SHP77 (cell line): ENCODE measurements around the gene WSCD1.

ENCODE experiments used
- DNase-seq, 2 experiments: peaks; one replicate each; lab custom pipeline; 2025; lab: John Stamatoyannopoulos, UW

WSCD1 gene

DNA sequence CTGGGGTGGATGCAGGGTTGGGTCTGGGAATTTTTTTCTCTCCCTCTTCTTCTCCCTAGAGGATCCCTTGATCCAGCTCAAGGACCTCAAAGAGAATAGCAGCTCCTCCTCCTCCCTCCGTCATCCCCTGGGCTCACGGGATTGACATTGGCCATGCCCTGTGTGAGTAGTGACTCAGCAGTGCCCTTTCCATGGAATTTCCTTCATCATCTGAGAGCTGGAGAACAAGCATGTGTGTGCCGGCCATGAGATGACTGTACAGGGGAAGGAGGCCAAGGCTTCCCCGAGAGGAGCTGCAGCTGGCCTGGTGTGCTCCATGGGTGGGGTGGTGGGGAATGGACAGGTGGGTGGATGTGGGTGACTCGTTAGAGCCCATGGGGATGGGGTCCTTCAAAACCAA lies 8.9 kb upstream of the WSCD1 start:
- DNase-seq, result no peak

DNA sequence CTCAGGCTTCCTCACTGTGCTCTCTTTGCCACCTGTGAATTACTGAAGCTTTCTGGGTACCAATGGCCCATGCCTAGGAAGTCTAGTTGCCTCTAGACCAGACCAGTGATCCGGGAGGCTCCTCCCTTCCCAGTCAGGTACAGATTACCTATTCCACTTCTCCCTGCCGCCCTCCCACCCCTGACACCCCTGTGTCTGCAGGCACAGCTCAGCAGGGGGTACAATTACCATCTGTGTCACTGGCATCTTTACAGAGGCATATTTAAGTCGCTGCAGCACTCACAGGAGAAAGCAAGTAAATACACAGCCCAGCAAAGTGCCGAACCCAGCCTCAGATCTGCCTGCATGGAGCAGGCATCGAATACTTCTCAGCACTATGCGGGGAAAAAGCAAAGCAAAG lies 5.3 kb upstream of the WSCD1 start:
- no peak for DNase-seq

DNA sequence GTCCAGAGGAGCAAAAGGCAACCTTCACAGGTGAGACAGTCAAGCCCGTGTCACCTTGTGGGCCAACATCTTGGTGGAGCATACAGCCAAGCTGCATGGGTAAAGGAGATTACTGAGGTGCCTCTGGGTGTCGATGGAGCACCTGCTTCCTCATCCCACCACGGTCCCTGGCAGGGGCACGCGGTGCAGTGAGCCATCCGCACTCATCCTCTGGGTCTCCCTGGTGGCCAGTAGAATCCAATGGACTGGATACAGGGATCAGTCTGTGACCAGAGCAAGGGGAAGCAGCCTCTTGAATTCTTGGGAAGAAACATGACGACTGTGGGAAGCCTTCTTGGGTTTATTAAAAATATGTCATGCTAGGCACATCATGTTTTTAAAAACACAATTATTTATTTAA lies 4.8 kb upstream of the WSCD1 start:
- DNase-seq, result no peak

DNA sequence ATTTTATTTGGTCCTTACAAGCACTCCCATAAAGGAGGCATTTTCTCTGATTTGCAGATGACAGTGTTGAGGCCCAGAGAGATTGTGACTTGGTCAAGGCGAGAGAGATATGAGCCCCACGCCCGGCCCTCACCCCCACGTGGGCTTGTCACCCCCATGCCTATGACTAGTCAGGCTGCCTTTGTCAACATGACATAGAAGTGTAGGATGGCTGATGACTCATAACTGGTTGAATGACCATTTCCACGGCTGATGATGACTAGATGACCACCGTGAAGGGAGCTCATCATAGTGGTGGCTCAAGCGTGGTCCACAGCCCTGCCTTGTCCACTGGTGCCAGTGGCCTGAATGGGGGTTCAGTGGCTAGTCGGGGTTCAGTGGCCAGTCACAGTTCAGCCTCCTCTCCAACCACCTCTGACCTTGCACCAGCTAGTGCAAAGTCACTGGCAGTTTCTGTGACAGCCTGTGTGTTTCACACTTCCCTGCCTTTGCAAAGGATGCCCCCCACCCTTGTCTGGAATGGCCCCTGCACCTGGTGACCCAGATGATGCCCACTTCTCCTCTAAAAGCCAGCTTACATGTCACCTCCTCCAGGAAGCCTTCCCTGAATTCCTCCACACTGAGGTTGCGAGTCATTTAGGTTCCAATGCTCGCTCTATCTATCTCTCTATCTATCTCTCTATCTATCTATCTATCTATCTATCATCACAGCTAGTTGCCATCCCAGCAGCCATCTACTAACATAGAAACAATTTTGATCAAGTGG lies 3.8 kb upstream of the WSCD1 start:
- DNase-seq, result no peak

DNA sequence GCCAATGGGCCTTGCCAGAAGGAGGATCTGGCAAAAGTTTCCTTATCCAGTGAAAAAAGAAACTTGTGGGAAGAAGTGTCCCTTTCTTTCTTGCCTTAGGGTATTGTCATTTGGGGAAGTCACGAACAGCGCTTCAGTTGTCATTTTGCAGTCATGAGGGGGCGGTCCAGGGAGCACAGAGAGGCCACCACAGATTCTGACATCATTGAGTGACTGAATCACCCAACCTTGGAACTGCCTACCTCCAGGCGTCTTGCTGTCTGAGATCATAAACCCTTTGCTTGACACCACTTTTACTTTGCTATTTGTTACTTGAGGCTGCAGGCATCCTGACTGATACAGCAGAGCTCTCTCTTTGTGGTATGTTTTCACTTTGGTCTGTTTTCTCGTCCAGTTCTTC lies 3.1 kb upstream of the WSCD1 start:
- no peak for DNase-seq

DNA sequence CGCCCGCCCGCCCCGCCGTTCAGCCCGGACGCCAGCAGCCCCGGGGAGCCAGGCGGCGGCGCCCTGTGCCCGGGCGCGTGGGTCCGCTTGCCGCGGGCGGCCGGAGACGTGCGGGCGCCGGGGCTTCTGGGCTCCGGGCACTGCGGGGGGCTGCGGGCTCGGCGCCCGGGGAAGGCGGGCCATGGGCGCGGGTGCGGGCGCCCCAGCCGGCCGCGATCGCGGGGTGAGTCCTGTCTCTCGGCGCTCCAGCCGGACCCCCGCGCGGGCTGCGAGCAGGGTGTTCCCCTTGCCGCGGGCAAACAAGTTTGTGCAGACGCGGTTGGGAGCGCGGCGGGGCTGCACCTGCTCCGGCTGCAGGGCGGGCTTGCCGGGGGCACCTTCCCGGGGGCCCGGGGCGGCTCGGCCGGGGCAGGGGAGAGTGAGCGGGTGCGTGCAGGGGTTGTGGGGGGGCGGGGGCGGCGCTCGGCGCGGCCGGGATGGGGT lies 292 bp downstream of the WSCD1 start:
- no peak for DNase-seq

DNA sequence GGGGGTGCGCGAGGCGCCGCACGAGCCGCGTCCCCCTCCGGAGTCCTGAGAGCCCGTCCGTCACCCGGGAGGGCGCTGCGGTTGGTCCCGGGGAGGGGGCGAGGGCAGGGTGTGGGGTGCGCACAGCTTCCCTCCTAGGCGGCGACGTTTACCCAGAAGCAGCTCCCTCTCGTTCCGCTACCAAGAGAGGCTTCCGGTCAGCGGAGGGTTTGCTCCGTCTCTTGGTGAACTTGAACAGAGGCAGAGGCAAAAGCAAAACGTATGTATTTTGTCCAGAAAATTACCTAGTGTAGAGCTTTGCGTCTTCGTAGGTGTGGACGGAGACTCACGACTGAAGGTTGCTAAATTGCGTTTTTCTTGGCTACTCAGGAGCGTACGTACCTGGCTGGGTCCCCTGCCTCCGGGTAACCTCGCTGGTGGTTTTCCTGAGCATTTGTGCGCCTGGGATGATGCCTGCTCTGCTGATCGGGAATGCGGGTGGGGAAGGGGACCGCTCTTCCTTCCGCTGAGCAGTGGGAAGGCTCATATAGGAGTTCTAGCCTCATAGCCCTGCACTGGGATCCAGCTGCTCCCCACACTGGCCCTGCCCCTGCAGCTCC lies 833 bp downstream of the WSCD1 start:
- DNase-seq, result no peak

DNA sequence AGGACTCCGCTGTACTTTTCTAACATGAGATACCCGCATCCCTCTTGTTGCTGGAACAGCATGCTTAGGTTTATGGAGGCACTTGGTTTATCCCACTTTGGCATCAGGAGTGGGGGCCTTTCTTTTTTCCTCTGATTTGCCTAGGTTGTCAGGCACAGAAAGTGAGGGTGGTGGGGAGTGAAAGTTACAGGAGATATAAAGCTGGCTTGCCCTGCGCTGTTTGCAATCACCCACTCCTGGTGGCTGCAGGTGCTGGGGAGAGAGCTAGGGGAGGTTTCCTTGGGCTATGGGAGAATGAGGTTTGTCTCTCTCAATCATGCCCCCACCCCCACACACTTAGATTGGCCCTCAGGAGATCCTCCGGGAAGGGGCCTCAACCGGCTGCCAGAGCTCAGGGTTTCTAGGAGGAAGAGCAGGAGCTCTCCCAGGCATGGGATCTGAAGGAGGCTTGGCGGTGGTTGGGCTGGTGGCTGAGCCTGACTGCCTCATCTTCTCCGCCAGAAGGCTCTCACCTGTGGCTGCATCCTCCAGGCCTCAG lies 1.4 kb downstream of the WSCD1 start:
- no peak for DNase-seq

DNA sequence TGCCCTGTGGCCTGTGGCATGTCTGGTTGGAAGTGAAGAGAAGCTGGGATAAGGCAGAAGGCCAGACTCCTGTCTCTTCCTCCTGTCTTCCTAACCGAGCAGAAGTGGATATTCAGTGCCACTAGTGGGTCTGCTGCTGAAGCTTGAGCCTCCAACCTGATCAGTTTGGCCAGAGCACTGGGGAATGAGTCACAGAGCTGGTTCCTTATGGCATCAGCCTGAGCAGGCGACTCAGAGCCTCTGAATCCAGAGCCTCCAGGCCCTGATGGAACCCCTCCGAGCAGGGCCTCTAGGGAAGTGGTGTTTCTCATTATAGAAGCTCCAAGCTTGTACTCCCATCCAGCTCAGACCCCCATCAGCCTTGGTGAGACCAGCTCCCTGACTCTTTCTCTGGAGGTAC lies 2.0 kb downstream of the WSCD1 start:
- DNase-seq, result no peak

DNA sequence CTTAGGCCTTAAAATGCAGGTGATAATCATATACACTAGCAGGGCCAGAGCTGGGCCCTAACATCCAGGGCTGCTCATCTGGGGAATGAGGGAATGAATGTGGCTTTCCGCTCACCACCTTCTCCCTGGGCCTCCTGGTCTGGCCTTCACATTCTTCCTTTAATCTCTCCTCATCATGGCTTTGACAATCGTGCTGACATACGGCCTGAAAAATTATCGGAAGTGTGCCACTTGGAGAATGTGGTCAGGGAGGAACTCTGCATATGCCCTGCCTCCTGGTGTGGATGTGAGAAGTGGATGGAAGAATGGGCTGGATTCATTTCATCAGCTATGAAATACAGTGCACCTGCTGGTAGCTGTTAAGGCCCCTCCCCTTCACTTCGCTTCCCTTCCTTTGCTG lies 2.4 kb downstream of the WSCD1 start:
- no peak for DNase-seq

DNA sequence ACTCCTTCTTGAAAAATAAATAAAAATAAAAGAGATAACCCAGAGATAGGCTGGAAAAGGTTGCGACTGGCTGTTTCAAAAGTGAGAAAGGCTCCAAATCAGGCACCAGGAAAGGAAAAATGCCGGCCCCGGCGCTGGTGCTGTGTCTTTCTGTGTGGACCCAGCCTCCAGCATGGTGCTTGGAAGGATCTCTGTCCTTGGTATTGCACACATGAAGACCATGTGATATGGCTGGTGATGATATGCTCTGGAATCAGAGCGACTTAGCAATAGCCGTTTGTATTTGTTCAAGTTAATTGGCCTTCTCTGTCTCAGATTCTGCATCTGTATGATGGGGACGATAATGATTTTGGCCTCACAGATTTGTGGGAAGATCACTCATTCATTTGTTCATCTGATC lies 3.4 kb downstream of the WSCD1 start:
- DNase-seq, result no peak

DNA sequence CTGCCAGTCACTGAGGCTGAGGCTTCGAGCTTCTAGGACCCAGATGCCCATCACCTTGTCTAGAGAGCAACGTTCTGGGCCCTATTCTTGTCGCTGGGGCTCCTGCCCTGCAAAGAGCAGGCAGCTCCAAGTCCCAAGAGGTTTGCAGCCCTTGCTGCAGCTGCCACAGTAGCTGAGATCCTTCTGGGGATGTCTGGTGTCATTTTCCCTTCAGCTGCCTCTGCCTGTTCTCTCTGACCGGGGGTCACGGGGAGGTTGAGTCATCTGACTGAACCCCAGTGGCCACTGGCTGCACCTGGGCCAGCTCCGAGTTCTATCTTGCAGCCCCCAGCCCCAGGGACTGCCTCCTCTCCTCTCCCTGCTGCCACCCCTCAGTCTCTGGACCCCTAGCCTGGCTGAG lies 4.9 kb downstream of the WSCD1 start:
- no peak for DNase-seq

DNA sequence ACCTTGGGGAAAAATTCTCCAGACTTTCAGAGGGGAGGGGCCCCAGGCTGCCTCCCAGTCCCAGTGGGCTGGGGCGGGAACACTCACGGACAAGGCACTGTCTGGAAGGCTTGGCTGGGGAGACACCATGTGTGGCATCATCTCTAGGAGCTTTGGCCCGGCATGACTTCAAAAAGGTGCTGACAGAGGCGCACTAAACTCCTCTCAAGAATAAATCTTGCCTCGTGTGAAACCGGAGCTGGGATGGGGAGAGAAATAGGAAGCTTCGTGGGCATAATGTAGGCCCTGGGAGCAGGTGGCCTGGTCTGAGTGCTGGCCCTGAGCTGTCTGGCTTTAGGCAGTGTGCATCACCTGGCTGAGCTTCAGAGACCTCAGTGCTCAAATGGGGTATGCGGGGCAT lies 5.7 kb downstream of the WSCD1 start:
- DNase-seq, result no peak

DNA sequence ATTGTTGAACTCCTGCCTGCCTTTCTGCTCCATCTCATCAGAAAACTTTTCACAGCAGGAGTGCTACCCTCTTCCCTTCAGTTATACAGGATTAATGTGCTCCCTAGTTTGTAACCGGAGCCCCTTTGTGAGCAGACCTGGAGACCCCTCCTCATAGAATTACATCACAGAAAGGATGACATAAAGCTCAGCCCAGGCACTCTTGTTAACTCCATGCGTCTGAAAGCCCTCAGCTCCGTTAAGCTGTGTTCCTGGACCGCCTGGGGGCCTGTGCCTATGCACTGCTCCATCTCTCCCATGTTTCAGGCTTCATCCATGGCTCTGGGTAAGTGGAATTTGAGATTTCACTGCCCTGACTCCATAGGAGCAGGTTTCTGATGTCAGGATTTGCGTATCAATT lies 7.6 kb downstream of the WSCD1 start:
- no peak for DNase-seq

DNA sequence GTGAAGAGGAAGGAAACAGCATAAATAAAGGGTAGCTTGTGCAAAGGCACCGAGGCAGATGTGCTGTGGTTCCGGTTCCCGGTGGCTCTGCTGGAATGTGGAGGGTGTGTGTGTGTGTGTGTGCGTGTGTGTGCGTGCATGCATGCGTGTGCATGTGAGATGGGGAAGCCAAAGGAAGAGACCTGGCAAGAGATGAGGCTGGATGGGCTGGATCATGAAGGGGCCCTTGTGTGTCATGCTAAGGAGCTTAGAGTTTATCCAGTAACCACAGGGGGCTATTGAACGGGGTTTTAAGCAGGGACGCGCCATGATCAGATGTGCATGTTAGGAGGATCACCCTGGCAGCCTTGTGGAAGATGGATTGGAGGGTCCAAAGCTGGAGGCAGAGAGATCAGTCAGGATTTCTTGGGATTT lies 8.3 kb downstream of the WSCD1 start:
- no peak for DNase-seq

DNA sequence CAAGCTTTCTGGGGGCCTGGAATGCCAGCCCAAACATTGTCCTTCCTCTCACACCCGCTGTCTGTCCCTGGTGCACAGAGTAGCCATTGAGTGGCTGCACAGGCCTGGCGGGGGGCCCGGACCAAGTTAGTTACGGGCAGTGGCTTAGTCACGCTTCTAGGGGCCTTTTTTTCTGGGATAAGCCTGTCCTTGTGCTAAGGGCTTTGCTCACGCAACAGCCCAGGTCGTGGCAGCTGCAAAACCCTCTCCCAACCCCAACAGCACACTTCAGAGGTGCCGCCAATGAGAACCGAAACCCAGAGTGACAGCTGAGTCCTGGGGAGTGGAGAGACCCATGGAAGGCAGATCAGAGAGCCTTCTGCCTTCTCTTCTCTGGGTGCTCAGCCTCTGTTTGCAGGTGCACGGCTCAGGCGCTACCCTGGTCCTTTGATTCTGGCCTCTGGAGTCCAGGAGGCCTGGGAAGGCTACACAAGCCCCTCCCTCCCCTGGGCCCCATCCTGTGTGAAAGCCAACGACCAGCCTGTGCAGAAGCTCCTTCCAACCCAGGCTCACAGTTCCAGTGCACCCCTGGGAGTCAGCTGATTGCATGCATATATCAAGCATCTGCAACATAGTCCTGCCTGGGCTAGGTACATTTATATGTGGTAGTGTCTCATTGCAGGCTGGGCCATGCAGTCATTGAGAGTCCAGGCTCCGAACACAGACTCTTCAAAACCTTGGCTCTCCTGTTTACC lies 9.1 kb downstream of the WSCD1 start:
- no peak for DNase-seq

DNA sequence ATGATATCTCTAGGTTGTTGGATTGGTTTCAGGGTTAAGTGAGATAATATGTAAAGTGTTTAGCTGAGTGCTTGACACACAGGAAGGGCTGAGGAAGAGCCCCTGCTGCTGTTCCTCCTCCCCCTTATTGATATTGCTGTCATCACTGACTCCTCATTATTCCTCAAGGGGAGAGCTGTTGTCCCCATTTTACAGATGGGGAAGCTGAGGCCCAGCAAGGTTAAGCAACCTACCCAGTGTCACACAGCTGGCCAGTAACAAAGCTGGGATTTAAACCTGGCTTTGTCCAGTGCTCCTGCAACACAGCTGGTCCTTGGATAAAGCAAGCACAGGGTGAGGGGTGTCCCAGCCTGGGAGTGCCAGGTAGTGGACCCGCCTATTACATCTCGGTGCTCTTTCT lies 9.8 kb downstream of the WSCD1 start:
- DNase-seq, result no peak

DNA sequence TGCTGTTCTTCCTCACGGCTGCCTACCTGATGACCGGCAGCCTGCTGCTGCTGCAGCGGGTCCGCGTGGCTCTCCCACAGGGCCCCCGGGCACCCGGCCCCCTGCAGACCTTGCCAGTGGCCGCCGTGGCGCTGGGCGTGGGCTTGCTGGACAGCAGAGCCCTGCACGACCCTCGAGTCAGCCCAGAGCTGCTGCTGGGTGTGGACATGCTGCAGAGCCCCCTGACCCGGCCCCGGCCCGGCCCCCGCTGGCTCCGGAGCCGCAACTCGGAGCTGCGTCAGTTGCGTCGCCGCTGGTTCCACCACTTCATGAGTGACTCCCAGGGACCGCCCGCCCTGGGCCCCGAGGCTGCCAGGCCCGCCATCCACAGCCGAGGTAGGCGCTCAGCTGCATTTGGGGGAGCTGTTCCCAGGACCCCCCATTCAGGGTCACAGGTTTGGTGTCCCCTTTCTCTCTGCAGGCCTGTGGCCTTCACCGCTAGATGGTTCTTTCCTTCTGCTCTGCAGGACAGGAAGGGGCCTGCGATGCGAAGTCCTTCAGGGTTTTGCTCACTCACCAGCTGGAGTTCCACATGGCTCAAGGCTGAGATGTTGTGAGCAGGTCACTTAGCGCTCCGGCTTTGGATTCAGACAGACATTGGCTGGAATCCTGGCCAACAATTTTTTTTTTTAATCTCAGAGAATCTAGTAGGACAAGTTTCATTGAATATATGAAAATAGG lies 10.7 kb downstream of the WSCD1 start:
- no peak for DNase-seq

DNA sequence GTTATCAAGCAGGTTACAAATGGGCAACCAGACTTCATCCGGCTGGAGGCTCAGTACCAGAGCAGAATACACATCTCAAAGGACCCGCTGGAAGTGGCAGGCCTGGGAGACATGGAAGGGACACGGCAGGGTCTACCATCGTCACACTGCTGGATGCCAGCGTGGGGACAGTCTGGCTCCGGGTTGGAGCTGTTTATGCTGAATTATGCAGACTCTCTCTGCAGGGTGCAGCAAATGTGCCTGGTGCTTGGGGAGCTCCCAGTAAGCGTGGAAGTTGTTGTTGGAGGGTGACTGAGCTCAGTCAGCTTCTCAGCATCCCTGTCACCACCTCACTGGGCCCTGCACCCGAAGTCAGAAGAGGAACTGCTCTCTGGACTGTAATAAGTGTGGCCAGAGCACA lies 12.2 kb downstream of the WSCD1 start:
- DNase-seq, result no peak

DNA sequence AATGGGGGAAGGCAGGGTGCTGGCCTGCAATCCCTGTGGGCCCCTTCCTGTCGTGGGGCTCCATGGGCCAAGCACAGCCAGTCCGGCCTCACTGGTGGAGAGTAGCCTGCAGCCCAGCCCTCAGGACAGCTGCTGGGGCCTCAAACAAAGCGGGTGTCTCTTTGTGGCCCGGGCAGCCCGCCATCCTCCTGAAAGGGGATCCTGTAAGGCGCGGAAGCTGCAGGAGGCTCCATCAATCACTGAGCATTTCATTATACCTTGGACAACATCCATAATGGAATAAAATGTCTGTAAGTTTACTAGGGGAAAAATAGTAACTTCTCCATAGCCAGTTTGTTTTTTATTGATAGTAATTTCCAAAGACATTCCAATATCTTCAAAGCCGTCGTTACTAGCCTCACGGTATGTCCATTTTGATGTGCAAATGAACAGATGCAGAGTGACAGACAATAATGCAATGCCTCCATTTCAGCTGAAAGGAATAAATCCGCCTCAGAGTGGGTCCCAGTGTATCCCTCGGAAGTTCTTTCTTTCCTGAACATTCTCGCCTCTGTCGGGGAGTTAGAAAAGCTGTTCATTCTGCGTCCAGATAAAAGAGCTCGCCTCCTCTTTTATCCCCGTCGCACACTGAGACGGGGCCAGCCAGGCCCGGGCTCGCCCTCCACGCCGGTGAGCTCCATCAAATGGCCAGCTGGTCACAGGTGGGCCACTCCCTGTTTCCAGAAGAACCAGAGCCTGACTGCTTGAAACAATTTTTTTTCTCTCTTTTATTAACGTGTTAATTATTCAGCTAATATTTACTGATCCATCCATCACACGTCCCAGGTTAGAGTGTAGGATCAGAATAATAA lies 14.4 kb downstream of the WSCD1 start:
- no peak for DNase-seq

DNA sequence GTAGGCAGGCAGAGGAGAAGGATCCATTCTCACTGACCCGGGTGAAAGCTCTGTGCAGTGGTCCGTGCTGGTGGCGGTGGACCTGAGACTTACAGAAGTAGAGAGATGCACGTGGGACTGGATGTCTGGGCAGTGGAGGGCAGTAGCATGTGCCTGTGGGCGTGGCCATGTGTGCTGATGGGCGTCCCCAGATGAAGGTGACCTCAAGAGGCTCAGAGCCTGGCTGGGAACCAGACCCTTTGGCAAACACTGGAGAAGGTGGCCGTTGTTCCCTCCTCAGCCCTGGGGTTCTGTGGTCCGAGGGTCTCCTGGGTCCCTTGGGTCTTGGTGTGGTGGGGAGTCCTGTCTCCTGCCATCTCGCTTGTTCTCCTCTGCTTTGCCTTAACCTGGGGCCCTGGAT lies 15.6 kb downstream of the WSCD1 start:
- DNase-seq, result no peak
